HTERT RPE-1 (cell line): Measurements from ENCODE around the gene HRH2.

Experiments used
- in situ Hi-C: fragments of 300-500 bp; cut with MboI; formaldehyde crosslinking; loops from 4 replicates; pipeline ENCODE4 v1.14.3; 2020; ENCODE audit warnings: low sequenced_read_pairs

Gene HRH2

GRCh38 chr5:175690586-175690985 is 32.7 kb downstream of the HRH2 start:
- in situ Hi-C loops = no loop called here

GRCh38 chr5:175691761-175692160 is 33.9 kb downstream of the HRH2 start:
- in situ Hi-C loops = no loop called here

- in situ Hi-C loops = no loop called here
Observed at GRCh38 chr5:175692235-175692995, 34.5 kb downstream of the HRH2 start.

GRCh38 chr5:175692996-175693710 is 35.3 kb downstream of the HRH2 start:
- in situ Hi-C loops = no loop called here

- in situ Hi-C loops = no loop called here
Observed at GRCh38 chr5:175693741-175694140, 35.9 kb downstream of the HRH2 start.

- in situ Hi-C loops = no loop called here
Observed at GRCh38 chr5:175694371-175695160, 36.7 kb downstream of the HRH2 start.

GRCh38 chr5:175695161-175696126 is 37.6 kb downstream of the HRH2 start:
- in situ Hi-C loops = no loop called here

GRCh38 chr5:175696139-175696854 is 38.4 kb downstream of the HRH2 start:
- in situ Hi-C loops = no loop called here

GRCh38 chr5:175696855-175697198 is 39.0 kb downstream of the HRH2 start:
- in situ Hi-C loops = no loop called here

GRCh38 chr5:175697846-175698245 is 40.0 kb downstream of the HRH2 start:
- in situ Hi-C loops = no loop called here

GRCh38 chr5:175698401-175699115 is 40.7 kb downstream of the HRH2 start:
- in situ Hi-C loops = no loop called here

- in situ Hi-C loops = no loop called here
Observed at GRCh38 chr5:175700991-175701390, 43.1 kb downstream of the HRH2 start.

- in situ Hi-C loops = no loop called here
Observed at GRCh38 chr5:175701797-175702196, 43.9 kb downstream of the HRH2 start.

GRCh38 chr5:175706499-175706898 is 48.6 kb downstream of the HRH2 start:
- in situ Hi-C loops = no loop called here

- in situ Hi-C loops = no loop called here
Observed at GRCh38 chr5:175707751-175708375, 50.0 kb downstream of the HRH2 start.

GRCh38 chr5:175709276-175709781 is 51.5 kb downstream of the HRH2 start:
- in situ Hi-C loops = no loop called here

GRCh38 chr5:175710326-175710725 is 52.5 kb downstream of the HRH2 start:
- in situ Hi-C loops = no loop called here

GRCh38 chr5:175711031-175711430 is 53.2 kb downstream of the HRH2 start:
- in situ Hi-C loops = no loop called here
